IMR-90 (cell line): ENCODE results near the gene ANP32D. TPM values are rescaled to one million over a fixed set of nuclear protein-coding genes. Genes with fewer than 3 reads are reported as not detected.

Source experiments
- ATAC-seq: fragments of 200-7000 bp; cut with Tn5 transposase; 2 replicates; pipeline ENCODE4 v1.9.1; 2020; ENCODE audit warnings: low read depth, mild to moderate bottlenecking, moderate library complexity
- BruUV-seq: library from RNA; stranded (reverse); fragments of 400-500 nt; replicated peaks from 2 replicates; lab custom pipeline; 2021; lab: Mats Ljungman, UMichigan
- CTCF ChIA-PET: fragments of 300-600 bp; formaldehyde crosslinking; extraction: SDS; loops from one replicate; lab custom pipeline; 2021; ENCODE audit warnings: antibody characterized with exemption; lab: Yijun Ruan, JAX
- POLR2A ChIA-PET: fragments of 300-600 bp; sonication (Branson Sonifier 250); formaldehyde crosslinking; loops from one replicate; lab custom pipeline; 2022; ENCODE audit warnings: antibody characterized with exemption; ENCODE audit not compliant: unreplicated experiment; lab: Charles Lee
- DNase-seq: peaks from one replicate; pipeline ENCODE4 v3.0.0; 2013
- H2AFZ ChIP-seq: replicated peaks from 2 replicates; pipeline ENCODE3; 2013; ENCODE audit warnings: low read length, mild to moderate bottlenecking; ENCODE audit not compliant: poor library complexity
- H2AK5ac ChIP-seq: 2 replicates; pipeline ENCODE4 v1.6.1; 2013; ENCODE audit warnings: low read depth, low read length, inconsistent platforms
- H2AK9ac ChIP-seq: replicated peaks from 2 replicates; pipeline ENCODE3; 2013; ENCODE audit warnings: mild to moderate bottlenecking, low read depth, low read length, moderate library complexity; ENCODE audit not compliant: poor library complexity
- H2BK120ac ChIP-seq: 2 replicates; pipeline ENCODE4 v1.6.1; 2013; ENCODE audit warnings: low read depth, low read length, inconsistent platforms
- H2BK15ac ChIP-seq: 3 replicates; pipeline ENCODE4 v1.6.1; 2013; ENCODE audit warnings: low read depth, low read length, inconsistent platforms
- H2BK20ac ChIP-seq: 2 replicates; pipeline ENCODE4 v1.6.1; 2013; ENCODE audit warnings: low read depth, mild to moderate bottlenecking, inconsistent platforms, low read length, moderate library complexity
- H2BK5ac ChIP-seq: 2 replicates; pipeline ENCODE4 v1.6.1; 2013; ENCODE audit warnings: mild to moderate bottlenecking, low read depth, low read length, inconsistent platforms; ENCODE audit not compliant: poor library complexity, severe bottlenecking
- H3K14ac ChIP-seq: replicated peaks from 2 replicates; pipeline ENCODE4 v1.6.1; 2013; ENCODE audit warnings: low read depth, low read length, inconsistent platforms
- H3K18ac ChIP-seq: 2 replicates; pipeline ENCODE4 v1.6.1; 2013; ENCODE audit warnings: low read depth, low read length, control low read depth
- H3K23ac ChIP-seq: 2 replicates; pipeline ENCODE4 v1.6.1; 2013; ENCODE audit warnings: low read depth, low read length, inconsistent platforms
- H3K27ac ChIP-seq: 2 replicates; pipeline ENCODE4 v1.5.1; 2013; ENCODE audit warnings: mild to moderate bottlenecking, control low read depth, low read length; ENCODE audit not compliant: insufficient read depth
- H3K27me3 ChIP-seq: 2 replicates; pipeline ENCODE4 v1.6.1; 2013; ENCODE audit warnings: low read length; ENCODE audit not compliant: control insufficient read depth, insufficient read depth
- H3K36me3 ChIP-seq: 2 replicates; pipeline ENCODE4 v1.6.1; 2013; ENCODE audit warnings: low read length, mixed read lengths; ENCODE audit not compliant: control insufficient read depth, insufficient read depth
- H3K4ac ChIP-seq: 2 replicates; pipeline ENCODE4 v1.6.1; 2013; ENCODE audit warnings: low read depth, low read length, inconsistent platforms
- H3K4me1 ChIP-seq: 2 replicates; pipeline ENCODE4 v1.6.1; 2013; ENCODE audit warnings: low read length, mixed read lengths; ENCODE audit not compliant: control insufficient read depth, insufficient read depth
- H3K4me2 ChIP-seq: 2 replicates; pipeline ENCODE4 v1.6.1; 2013; ENCODE audit warnings: low read depth, mild to moderate bottlenecking, control low read depth, low read length, moderate library complexity
- H3K4me3 ChIP-seq: 2 replicates; pipeline ENCODE4 v1.5.1; 2013; ENCODE audit warnings: low read depth, mild to moderate bottlenecking, control low read depth, low read length, moderate library complexity; ENCODE audit not compliant: insufficient read depth
- H3K56ac ChIP-seq: 2 replicates; pipeline ENCODE4 v1.6.1; 2013; ENCODE audit warnings: low read length, inconsistent platforms; ENCODE audit not compliant: insufficient read depth; ENCODE audit errors: extremely low read depth
- H3K79me1 ChIP-seq, 2 experiments: 2 replicates each; pipeline ENCODE4 v1.6.1; 2013; ENCODE audit warnings: low read length in 2 of 2, inconsistent platforms in 1 of 2, low read depth in 1 of 2
- H3K9ac ChIP-seq: 2 replicates; pipeline ENCODE4 v1.6.1; 2013; ENCODE audit warnings: low read depth, low read length, control low read depth
- H3K9me1 ChIP-seq: 2 replicates; pipeline ENCODE4 v1.6.1; 2013; ENCODE audit warnings: low read length, inconsistent platforms; ENCODE audit not compliant: insufficient read depth
- H3K9me3 ChIP-seq: 2 replicates; pipeline ENCODE4 v1.6.1; 2013; ENCODE audit warnings: low read length; ENCODE audit not compliant: control insufficient read depth, insufficient read depth
- H4K20me1 ChIP-seq: 2 replicates; pipeline ENCODE4 v1.6.1; 2013; ENCODE audit warnings: low read length, inconsistent platforms; ENCODE audit not compliant: insufficient read depth
- H4K5ac ChIP-seq: 2 replicates; pipeline ENCODE4 v1.6.1; 2013; ENCODE audit warnings: mild to moderate bottlenecking, low read depth, low read length, control low read depth
- H4K8ac ChIP-seq, 2 experiments: 2 replicates each; pipeline ENCODE4 v1.6.1; 2013; ENCODE audit warnings: low read depth in 2 of 2, low read length in 2 of 2, control low read depth in 1 of 2, inconsistent platforms in 1 of 2
- H4K91ac ChIP-seq: 2 replicates; pipeline ENCODE4 v1.6.1; 2013; ENCODE audit warnings: low read depth, low read length, inconsistent platforms; ENCODE audit not compliant: insufficient read depth
- CEBPB ChIP-seq: IDR thresholded peaks from 2 replicates; pipeline ENCODE4 v1.6.1; 2012; ENCODE audit warnings: low read depth, low read length, improper control_type of control experiment
- CHD1 ChIP-seq: IDR thresholded peaks from 2 replicates; pipeline ENCODE4 v1.6.1; 2012; ENCODE audit warnings: low read depth, low read length, improper control_type of control experiment
- MXI1 ChIP-seq: IDR thresholded peaks from 2 replicates; pipeline ENCODE4 v1.6.1; 2012; ENCODE audit warnings: low read depth, mild to moderate bottlenecking, low read length, moderate library complexity, borderline replicate concordance
- USF2 ChIP-seq: fragments of 150-350 bp; IDR thresholded peaks from 2 replicates; pipeline ENCODE4 v1.6.1; 2017; ENCODE audit warnings: mild to moderate bottlenecking, antibody characterized with exemption, low read length, low read depth
- WGBS, 2 experiments: methylation state at CpG; one replicate each; pipeline versions ENCODE4 v1.1.5 to v1.1.7; 2013; ENCODE audit warnings: missing lambda C conversion rate in 2 of 2; ENCODE audit not compliant: insufficient read length in 1 of 2; ENCODE audit errors: extremely low coverage in 2 of 2; 5-methylcytosine and 5-hydroxymethylcytosine counted together
- dilution Hi-C: fragments of 300-500 bp; cut with HindIII; formaldehyde crosslinking; loops from one replicate; pipeline ENCODE4 v1.14.3; 2018; ENCODE audit warnings: low sequenced_read_pairs; ENCODE audit not compliant: unreplicated experiment
- in situ Hi-C: fragments of 300-500 bp; cut with MboI; formaldehyde crosslinking; loops from 3 replicates; pipeline ENCODE4 v1.14.3; 2019; ENCODE audit warnings: low sequenced_read_pairs, inconsistent platforms, mixed read lengths
- intact Hi-C: fragments of 100-400 bp; cut with micrococcal nuclease; formaldehyde crosslinking; loops from 2 replicates; pipeline ENCODE4 v1.10.0; 2022
- polyA plus RNA-seq, 3 experiments: library from polyadenylated mRNA; depleted of rRNA; stranded (reverse); fragments of >200 nt; gene quantifications; 2 replicates each; pipeline ENCODE4 v1.2.3, GENCODE V29; 2012; ENCODE audit warnings: low replicate concordance in 1 of 3
- total RNA-seq: library from RNA; depleted of rRNA; stranded (reverse); fragments of >200 nt; gene quantifications from 2 replicates; pipeline ENCODE4 v1.2.3, GENCODE V29; 2012

ANP32D gene
- total and polyA plus RNA-seq, 2 of the 4 experiments (the other 2 are of a cell fraction): not detected

GRCh38 chr12:48508987-48509386 is 36.6 kb downstream of the ANP32D start:
- CTCF ChIA-PET: no interaction called here
- Histone ChIP-seq H3K4ac (no peak overlapping the region), H3K56ac (no peak overlapping the region), H3K27ac (no peak overlapping the region), H2BK120ac (no peak overlapping the region), H4K20me1 (no peaks in the 10 kb centered on the region), H2AFZ (no peak overlapping the region), H3K36me3 (no peaks in the 10 kb centered on the region), H2BK20ac (no peak overlapping the region), H2AK9ac (no peak overlapping the region), H2BK15ac (no peak overlapping the region), H4K8ac (no peak overlapping the region), H3K9ac (no peak overlapping the region), H3K18ac (no peak overlapping the region), H3K9me3 (no peaks in the 10 kb centered on the region), H3K4me2 (no peak overlapping the region), H3K23ac (no peak overlapping the region), H3K14ac (no peak overlapping the region), H3K27me3 (no peaks in the 10 kb centered on the region), H3K9me1 (no peaks in the 10 kb centered on the region), H2BK5ac (no peak overlapping the region), H3K4me1 (no peaks in the 10 kb centered on the region), H3K79me1 (no peaks in the 10 kb centered on the region), H3K4me3 (no peak overlapping the region), H2AK5ac (no peak overlapping the region), H4K91ac (no peak overlapping the region), H4K5ac (no peak overlapping the region)
- no TSS peak for BruUV-seq
- no peak for DNase-seq
- dilution Hi-C loops (no loop called here), in situ Hi-C loops (no loop called here), intact Hi-C loops (no loop called here)
- no peak for ATAC-seq
- WGBS, 2 experiments: 60% methylated on average over 1 of the region's 2 CpGs; no CpG with 5 or more reads in 1 of the 2 experiments
- POLR2A ChIA-PET: no interaction called here
- TF ChIP-seq USF2: no peak
- TF ChIP-seq CHD1: no peak
- TF ChIP-seq MXI1: no peak
- TF ChIP-seq CEBPB: no peak
